Hematopoietic multipotent progenitor cell treated with erythropoietin and hydrocortisone succinate and interleukin-3 and kit ligand, for 15 days (in vitro differentiated cells): ENCODE results near the gene SELENOM.
"Not testable (repeated sequence)": the region's sequence is repeated elsewhere in the genome, so short reads cannot be mapped to it uniquely, and the experiment has no call there.

ENCODE experiments used
- DNase-seq: peaks from one replicate; pipeline ENCODE4 v3.0.0-alpha.2; 2015; ENCODE audit warnings: low spot score

Gene SELENOM

GRCh38 chr22:31090217-31091085 is 16.9 kb downstream of the SELENOM start:
- no peak for DNase-seq

- peak; percentile 41 for DNase-seq
Observed at GRCh38 chr22:31089160-31090100, 17.9 kb downstream of the SELENOM start.

- DNase-seq: no peak
Observed at GRCh38 chr22:31088233-31088986, 19.0 kb downstream of the SELENOM start.

GRCh38 chr22:31087744-31088215 is 19.6 kb downstream of the SELENOM start:
- no peak for DNase-seq

- DNase-seq: no peak
Observed at GRCh38 chr22:31086703-31087330, 20.6 kb downstream of the SELENOM start.

GRCh38 chr22:31085928-31086327 is 21.4 kb downstream of the SELENOM start:
- no peak for DNase-seq

- DNase-seq: no peak
Observed at GRCh38 chr22:31085493-31085824, 21.9 kb downstream of the SELENOM start.

- DNase-seq: peak; percentile 79
Observed at GRCh38 chr22:31084811-31085492, 22.4 kb downstream of the SELENOM start.

- DNase-seq: no peak
Observed at GRCh38 chr22:31083923-31084810, 23.2 kb downstream of the SELENOM start.

- no peak for DNase-seq
Observed at GRCh38 chr22:31083377-31083768, 24.0 kb downstream of the SELENOM start.

GRCh38 chr22:31082606-31083376 is 24.6 kb downstream of the SELENOM start:
- DNase-seq: peak; percentile 62

GRCh38 chr22:31081963-31082605 is 25.3 kb downstream of the SELENOM start:
- no peak for DNase-seq

- peak; percentile 91 for DNase-seq
Observed at GRCh38 chr22:31080848-31081649, 26.3 kb downstream of the SELENOM start, which contains the start of gene SMTN. Gene SMTN, plus strand, starts transcription at chr22:31081318. Its CDS starts 1,941 bp downstream, at chr22:31083259.

- DNase-seq: no peak
Observed at GRCh38 chr22:31080164-31080847, 27.1 kb downstream of the SELENOM start.

- DNase-seq: no peak
Observed at GRCh38 chr22:31079095-31079642, 28.2 kb downstream of the SELENOM start.

GRCh38 chr22:31078389-31078788 is 29.0 kb downstream of the SELENOM start:
- not testable (repeated sequence) for DNase-seq

GRCh38 chr22:31077681-31078080 is 29.7 kb downstream of the SELENOM start:
- no peak for DNase-seq
